HFF-Myc (cell line): ENCODE data around the gene RBM8A.

Experiments used
- DNase-seq: peaks from one replicate; pipeline ENCODE4 v3.0.0-alpha.2; 2011; ENCODE audit warnings: low read depth; ENCODE audit errors: extremely low read depth
- H3K4me3 ChIP-seq: replicated peaks from 2 replicates; pipeline ENCODE4 v1.5.1; 2011; ENCODE audit warnings: low read depth, mild to moderate bottlenecking, control low read depth, low read length
- CTCF ChIP-seq: IDR thresholded peaks from 2 replicates; pipeline ENCODE4 v1.5.1; 2012; ENCODE audit warnings: mild to moderate bottlenecking, low read depth, low read length, control low read depth; ENCODE audit errors: missing control alignments

RBM8A gene

GRCh38 chr1:145927063-145927886 lies at the start of gene RBM8A:
Gene RBM8A (minus strand): TSS chr1:145927484. CDS start chr1:145927426, 58 bp downstream.
- peak; percentile 98 for DNase-seq

GRCh38 chr1:145977016-145977415 lies 49.7 kb upstream of the RBM8A start:
- no peak for DNase-seq
- H3K4me3 ChIP-seq = no peak overlapping the region
- no peak for TF ChIP-seq CTCF

More at GRCh38 chr1:145927063-145927886, at the start of gene RBM8A:
- H3K4me3 ChIP-seq = peak within 1 kb of the TSS; percentile 76
- TF ChIP-seq CTCF = peak; percentile 69

GRCh38 chr1:145975216-145975615 lies 47.9 kb upstream of the RBM8A start:
- TF ChIP-seq CTCF = no peak
- no peak overlapping the region for H3K4me3 ChIP-seq
- no peak for DNase-seq

GRCh38 chr1:145974721-145975120 lies 47.4 kb upstream of the RBM8A start:
- TF ChIP-seq CTCF = no peak
- DNase-seq = no peak
- H3K4me3 ChIP-seq = no peak overlapping the region

GRCh38 chr1:145972580-145972979 lies 45.3 kb upstream of the RBM8A start:
- no peak for TF ChIP-seq CTCF
- H3K4me3 ChIP-seq = no peak overlapping the region
- DNase-seq = no peak

- no peak overlapping the region for H3K4me3 ChIP-seq
- DNase-seq = no peak
- no peak for TF ChIP-seq CTCF
Measured at GRCh38 chr1:145967288-145967687, 40.0 kb upstream of the RBM8A start.

- no peak for DNase-seq
- no peak for TF ChIP-seq CTCF
Measured at GRCh38 chr1:145965119-145965744, 37.9 kb upstream of the RBM8A start.

More at GRCh38 chr1:145965119-145965744, 37.9 kb upstream of the RBM8A start:
- peak overlapping the region; percentile 80 for H3K4me3 ChIP-seq
